ENCODE data around the gene LRMDA.

- no peak for TF ChIP-seq CTCF (optimal IDR thresholded peaks at IDR 0.05 in 1 of 3, IDR thresholded peaks at IDR 0.05 in 1 of 3, conservative IDR thresholded peaks at IDR 0.05 in 1 of 3; ENCODE audit: extremely low read depth in 1 of 3, insufficient read depth in 2 of 3, low read length in 3 of 3)
- TF ChIP-seq EZH2 (IDR thresholded peaks at IDR 0.05; ENCODE audit: low read length) = no peak
Observed at GRCh38 chr10:75645704-75646103, 214.3 kb downstream of the LRMDA start.

Data from keratinocyte (primary cell).